PFSK-1 (cell line): Measurements from ENCODE around the gene OLFML1.

ENCODE experiments used
- FOXP2 ChIP-seq: optimal IDR thresholded peaks from 2 replicates; pipeline ENCODE3; 2011; ENCODE audit warnings: borderline replicate concordance, control low read depth, inconsistent platforms; ENCODE audit not compliant: insufficient read depth; ENCODE audit errors: extremely low read length, extremely low read depth
- POLR2AphosphoS5 ChIP-seq: IDR thresholded peaks from 2 replicates; pipeline ENCODE4 v1.6.1; 2012; ENCODE audit warnings: low read depth, mild to moderate bottlenecking, control low read depth, low read length, moderate library complexity
- REST ChIP-seq, 2 experiments: IDR thresholded peaks; 2 replicates each; pipeline versions ENCODE4 v1.6.1 to v1.8.0; 2011 to 2012; ENCODE audit warnings: low read depth in 2 of 2, low read length in 2 of 2, control low read depth in 1 of 2, inconsistent platforms in 1 of 2, mild to moderate bottlenecking in 1 of 2, moderate library complexity in 1 of 2; ENCODE audit not compliant: insufficient read depth in 1 of 2
- SIN3A ChIP-seq: IDR thresholded peaks from 2 replicates; pipeline ENCODE4 v1.6.1; 2012; ENCODE audit warnings: mild to moderate bottlenecking, low read length, moderate library complexity, borderline replicate concordance; ENCODE audit not compliant: insufficient read depth
- TAF1 ChIP-seq: IDR thresholded peaks from 2 replicates; pipeline ENCODE4 v1.6.1; 2012; ENCODE audit warnings: low read length, control low read depth, borderline replicate concordance; ENCODE audit not compliant: insufficient read depth

DNA sequence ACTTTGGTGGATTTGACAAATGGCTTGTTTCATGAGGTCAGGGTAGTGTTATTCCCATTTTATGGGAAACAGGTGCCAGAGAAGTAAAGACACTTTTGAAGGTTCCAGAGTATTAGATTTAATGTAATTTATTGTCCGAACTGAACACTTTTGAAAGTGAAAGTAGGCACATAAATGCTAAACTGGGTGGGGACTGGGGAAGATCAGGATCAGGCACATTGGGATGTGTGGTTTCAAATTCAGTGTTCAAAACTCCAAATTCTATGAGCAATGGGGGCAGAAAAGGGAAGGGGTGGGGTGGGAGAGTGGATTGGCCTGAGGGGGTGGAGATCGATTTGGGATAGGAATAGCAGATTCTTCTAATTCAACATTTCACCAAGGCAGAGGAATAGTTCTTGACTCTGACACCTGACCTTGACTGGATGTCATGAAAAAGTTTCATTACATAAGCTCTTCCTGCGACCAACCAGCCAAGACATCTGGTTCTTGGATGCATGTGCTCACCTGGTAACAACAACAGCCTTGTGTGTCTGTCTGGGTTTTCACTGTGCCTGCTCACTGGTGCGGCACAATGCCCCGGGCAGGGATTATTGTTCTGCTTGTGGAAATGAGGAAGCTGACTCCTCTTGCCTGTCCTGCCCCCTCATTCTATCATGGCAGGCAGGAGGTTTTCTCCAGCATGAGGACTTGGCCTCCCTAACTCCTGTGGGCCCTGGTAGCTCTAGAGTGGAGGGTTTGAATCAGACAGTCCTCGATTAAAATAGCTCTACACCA lies 39.3 kb downstream of the OLFML1 start:
- no peak for TF ChIP-seq TAF1
- TF ChIP-seq POLR2AphosphoS5: no peak
- TF ChIP-seq REST (IDR thresholded peaks at IDR 0.05; ENCODE audit: insufficient read depth in 1 of 2, low read depth in 2 of 2, low read length in 2 of 2): no peak
- no peak for TF ChIP-seq SIN3A
- TF ChIP-seq FOXP2: no peak
